ENCODE data around the gene LRRIQ4.

LRRIQ4 gene

GRCh38 chr3:169812332-169813235 lies at the start of gene LRRIQ4, which contains the start of gene LRRC34:
LRRIQ4 (plus strand) TSS chr3:169812870; CDS start chr3:169821922, 9,052 bp downstream.
LRRC34 (minus strand) TSS chr3:169812904; CDS start chr3:169812548, 356 bp downstream.
- Histone ChIP-seq H3K36me3 (ENCODE audit: control insufficient read depth in 1 of 2, insufficient read depth in 2 of 2, low read length in 2 of 2) (no peaks in the 10 kb centered on the region), H3K9me3 (ENCODE audit: control insufficient read depth in 1 of 2, low read length in 2 of 2) (peaks cover 7 to 8% of the 10 kb centered on the region in 2 donors), H3K9ac (ENCODE audit: low read depth in 1 of 2, low read length in 2 of 2) (peak within 1 kb of the TSS; percentile 61 to 79), H3K27ac (ENCODE audit: low read depth, low read length) (no peak within 1 kb of the TSS), H3K27me3 (ENCODE audit: control insufficient read depth in 1 of 2, insufficient read depth in 2 of 2, low read length in 2 of 2) (no peaks in the 10 kb centered on the region), H3K4me1 (ENCODE audit: control insufficient read depth in 1 of 2, insufficient read depth in 2 of 2, low read length in 2 of 2) (peaks cover 0 to 22% of the 10 kb centered on the region in 2 donors), H3K4me3 (ENCODE audit: low read depth in 1 of 2, low read length in 2 of 2) (peak within 1 kb of the TSS; percentile 71 to 82)

GRCh38 chr3:169764312-169764881 lies 48.3 kb upstream of the LRRIQ4 start:
- Histone ChIP-seq H3K9me3 (ENCODE audit: control insufficient read depth in 1 of 2, low read length in 2 of 2) (no peaks in the 10 kb centered on the region), H3K36me3 (ENCODE audit: control insufficient read depth in 1 of 2, insufficient read depth in 2 of 2, low read length in 2 of 2) (no peaks in the 10 kb centered on the region), H3K4me3 (ENCODE audit: low read depth in 1 of 2, low read length in 2 of 2) (peak overlapping the region; percentile 87 to 91), H3K27me3 (ENCODE audit: control insufficient read depth in 1 of 2, insufficient read depth in 2 of 2, low read length in 2 of 2) (no peaks in the 10 kb centered on the region), H3K4me1 (ENCODE audit: control insufficient read depth in 1 of 2, insufficient read depth in 2 of 2, low read length in 2 of 2) (peaks cover 2 to 8% of the 10 kb centered on the region in 2 donors), H3K9ac (ENCODE audit: low read depth in 1 of 2, low read length in 2 of 2) (peak overlapping the region; percentile 95 to 97), H3K27ac (ENCODE audit: low read depth, low read length) (peak overlapping the region; percentile 95)

- Histone ChIP-seq H3K4me1 (ENCODE audit: control insufficient read depth in 1 of 2, insufficient read depth in 2 of 2, low read length in 2 of 2) (peaks cover 0 to 8% of the 10 kb centered on the region in 2 donors), H3K27ac (ENCODE audit: low read depth, low read length) (peak within 1 kb of the TSS; percentile 95), H3K36me3 (ENCODE audit: control insufficient read depth in 1 of 2, insufficient read depth in 2 of 2, low read length in 2 of 2) (no peaks in the 10 kb centered on the region), H3K9ac (ENCODE audit: low read depth in 1 of 2, low read length in 2 of 2) (peak within 1 kb of the TSS; percentile 95 to 97), H3K9me3 (ENCODE audit: control insufficient read depth in 1 of 2, low read length in 2 of 2) (no peaks in the 10 kb centered on the region), H3K27me3 (ENCODE audit: control insufficient read depth in 1 of 2, insufficient read depth in 2 of 2, low read length in 2 of 2) (no peaks in the 10 kb centered on the region), H3K4me3 (ENCODE audit: low read depth in 1 of 2, low read length in 2 of 2) (peak within 1 kb of the TSS; percentile 87 to 91)
Observed at GRCh38 chr3:169764882-169765612, 47.6 kb upstream of the LRRIQ4 start, which contains the start of gene TERC. TERC (minus strand) TSS chr3:169765060.

- H3K27ac ChIP-seq (ENCODE audit: low read depth, low read length): peak within 1 kb of the TSS; percentile 80
- peak within 1 kb of the TSS; percentile 77 to 84 for H3K4me3 ChIP-seq (ENCODE audit: low read depth in 1 of 2, low read length in 2 of 2)
- no peaks in the 10 kb centered on the region for H3K27me3 ChIP-seq (ENCODE audit: control insufficient read depth in 1 of 2, insufficient read depth in 2 of 2, low read length in 2 of 2)
- H3K4me1 ChIP-seq (ENCODE audit: control insufficient read depth in 1 of 2, insufficient read depth in 2 of 2, low read length in 2 of 2): peaks cover 7 to 10% of the 10 kb centered on the region in 2 donors
- H3K36me3 ChIP-seq (ENCODE audit: control insufficient read depth in 1 of 2, insufficient read depth in 2 of 2, low read length in 2 of 2): no peaks in the 10 kb centered on the region
- H3K9ac ChIP-seq (ENCODE audit: low read depth in 1 of 2, low read length in 2 of 2): peak within 1 kb of the TSS; percentile 85 to 92
- no peaks in the 10 kb centered on the region for H3K9me3 ChIP-seq (ENCODE audit: control insufficient read depth in 1 of 2, low read length in 2 of 2)
Observed at GRCh38 chr3:169769287-169770181, 43.1 kb upstream of the LRRIQ4 start, which contains the start of gene ACTRT3. ACTRT3 (minus strand) TSS chr3:169769561; CDS start chr3:169769520, 41 bp downstream.

- Histone ChIP-seq H3K36me3 (ENCODE audit: control insufficient read depth in 1 of 2, insufficient read depth in 2 of 2, low read length in 2 of 2) (peaks cover 4 to 13% of the 10 kb centered on the region in 2 donors), H3K27ac (ENCODE audit: low read depth, low read length) (peak overlapping the region; percentile 98), H3K4me1 (ENCODE audit: control insufficient read depth in 1 of 2, insufficient read depth in 2 of 2, low read length in 2 of 2) (peaks cover 21 to 25% of the 10 kb centered on the region in 2 donors), H3K27me3 (ENCODE audit: control insufficient read depth in 1 of 2, insufficient read depth in 2 of 2, low read length in 2 of 2) (no peaks in the 10 kb centered on the region), H3K9me3 (ENCODE audit: control insufficient read depth in 1 of 2, low read length in 2 of 2) (no peaks in the 10 kb centered on the region), H3K9ac (ENCODE audit: low read depth in 1 of 2, low read length in 2 of 2) (peak overlapping the region; percentile 95 to 100), H3K4me3 (ENCODE audit: low read depth in 1 of 2, low read length in 2 of 2) (peak overlapping the region; percentile 97)
Observed at GRCh38 chr3:169771497-169772304, 41.0 kb upstream of the LRRIQ4 start.

GRCh38 chr3:169772305-169772896 lies 40.3 kb upstream of the LRRIQ4 start:
- Histone ChIP-seq H3K36me3 (ENCODE audit: control insufficient read depth in 1 of 2, insufficient read depth in 2 of 2, low read length in 2 of 2) (peaks cover 4 to 13% of the 10 kb centered on the region in 2 donors), H3K27ac (ENCODE audit: low read depth, low read length) (peak overlapping the region; percentile 98), H3K9ac (ENCODE audit: low read depth in 1 of 2, low read length in 2 of 2) (peak overlapping the region; percentile 95 to 100)

GRCh38 chr3:169772897-169773816 lies 39.5 kb upstream of the LRRIQ4 start, which contains the start of gene MYNN:
MYNN (plus strand) TSS chr3:169773396; CDS start chr3:169774296, 900 bp downstream.
- Histone ChIP-seq H3K27me3 (ENCODE audit: control insufficient read depth in 1 of 2, insufficient read depth in 2 of 2, low read length in 2 of 2) (no peaks in the 10 kb centered on the region), H3K36me3 (ENCODE audit: control insufficient read depth in 1 of 2, insufficient read depth in 2 of 2, low read length in 2 of 2) (peaks cover 4 to 20% of the 10 kb centered on the region in 2 donors), H3K4me1 (ENCODE audit: control insufficient read depth in 1 of 2, insufficient read depth in 2 of 2, low read length in 2 of 2) (peaks cover 21 to 25% of the 10 kb centered on the region in 2 donors), H3K9me3 (ENCODE audit: control insufficient read depth in 1 of 2, low read length in 2 of 2) (no peaks in the 10 kb centered on the region), H3K4me3 (ENCODE audit: low read depth in 1 of 2, low read length in 2 of 2) (peak within 1 kb of the TSS; percentile 97), H3K27ac (ENCODE audit: low read depth, low read length) (peak within 1 kb of the TSS; percentile 98), H3K9ac (ENCODE audit: low read depth in 1 of 2, low read length in 2 of 2) (peak within 1 kb of the TSS; percentile 95 to 100)

More at GRCh38 chr3:169772305-169772896, 40.3 kb upstream of the LRRIQ4 start:
- H3K4me3 ChIP-seq (ENCODE audit: low read depth in 1 of 2, low read length in 2 of 2): peak overlapping the region; percentile 97
- peaks cover 21 to 25% of the 10 kb centered on the region in 2 donors for H3K4me1 ChIP-seq (ENCODE audit: control insufficient read depth in 1 of 2, insufficient read depth in 2 of 2, low read length in 2 of 2)
- H3K9me3 ChIP-seq (ENCODE audit: control insufficient read depth in 1 of 2, low read length in 2 of 2): no peaks in the 10 kb centered on the region
- no peaks in the 10 kb centered on the region for H3K27me3 ChIP-seq (ENCODE audit: control insufficient read depth in 1 of 2, insufficient read depth in 2 of 2, low read length in 2 of 2)

All from duodenal mucosa (tissue), 2 donors.